Measurements from ENCODE around the gene ATG4C.
A peak's percentile ranks its signal among the peaks of the same experiment; 100 is the strongest.
"Not testable (repeated sequence)": the region's sequence is repeated elsewhere in the genome, so short reads cannot be mapped to it uniquely, and the experiment has no call there.

ATG4C gene

GRCh38 chr1:62783736-62784508 lies at the start of gene ATG4C:
ATG4C (plus strand) TSS chr1:62784132; CDS start chr1:62803787, 19,655 bp downstream.
- no peaks in the 10 kb centered on the region for H3K27me3 ChIP-seq (ENCODE audit: insufficient read depth, low read length)
- peaks cover 5% of the 10 kb centered on the region for H3K4me1 ChIP-seq (ENCODE audit: insufficient read depth, low read length)
- H2AFZ ChIP-seq (ENCODE audit: low read depth, low read length) = peak within 1 kb of the TSS; percentile 91
- H3K4me3 ChIP-seq (ENCODE audit: low read length) = peak within 1 kb of the TSS; percentile 98
- no peaks in the 10 kb centered on the region for H3K36me3 ChIP-seq (ENCODE audit: insufficient read depth, low read length)
- no peaks in the 10 kb centered on the region for H3K9me3 ChIP-seq (ENCODE audit: low read length)

DNA sequence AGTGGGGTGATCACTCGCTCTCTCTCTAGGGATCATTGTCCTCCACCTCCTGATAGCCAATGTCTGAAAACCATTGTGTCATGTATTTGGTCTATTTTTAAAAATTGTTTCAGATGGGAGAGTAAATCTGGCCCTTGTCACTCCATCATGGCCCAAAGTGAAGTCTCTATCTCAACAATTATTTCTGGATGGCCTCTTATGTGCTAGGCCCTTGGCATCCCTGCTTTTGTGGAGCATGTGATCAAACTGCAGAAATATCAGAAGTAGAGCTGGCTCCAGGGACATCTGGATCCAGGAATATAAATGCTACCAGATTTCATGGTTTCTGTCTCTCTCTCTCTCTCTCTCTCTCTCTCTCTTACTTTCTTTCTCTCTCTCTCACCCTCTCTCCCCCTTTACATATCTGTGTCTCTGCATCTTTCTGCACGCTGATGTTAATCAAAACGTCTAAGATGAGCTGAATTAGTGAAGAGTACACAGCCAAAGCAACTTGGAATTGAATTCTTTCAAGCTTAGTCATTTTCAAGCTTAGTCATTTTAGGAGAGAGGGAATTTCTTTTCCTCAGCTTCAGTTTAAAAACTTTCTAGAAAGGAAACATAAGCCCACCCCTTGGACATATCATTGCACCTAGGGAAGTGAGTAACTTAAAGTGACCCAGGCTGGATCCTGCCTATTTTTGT lies 48.3 kb upstream of the ATG4C start:
- H3K9me3 ChIP-seq (ENCODE audit: low read length) = no peaks in the 10 kb centered on the region
- no peak overlapping the region for H3K4me3 ChIP-seq (ENCODE audit: low read length)
- H3K36me3 ChIP-seq (ENCODE audit: insufficient read depth, low read length) = no peaks in the 10 kb centered on the region
- H3K27me3 ChIP-seq (ENCODE audit: insufficient read depth, low read length) = no peaks in the 10 kb centered on the region
- H2AFZ ChIP-seq (ENCODE audit: low read depth, low read length) = no peak overlapping the region
- peaks cover 6% of the 10 kb centered on the region for H3K4me1 ChIP-seq (ENCODE audit: insufficient read depth, low read length)

DNA sequence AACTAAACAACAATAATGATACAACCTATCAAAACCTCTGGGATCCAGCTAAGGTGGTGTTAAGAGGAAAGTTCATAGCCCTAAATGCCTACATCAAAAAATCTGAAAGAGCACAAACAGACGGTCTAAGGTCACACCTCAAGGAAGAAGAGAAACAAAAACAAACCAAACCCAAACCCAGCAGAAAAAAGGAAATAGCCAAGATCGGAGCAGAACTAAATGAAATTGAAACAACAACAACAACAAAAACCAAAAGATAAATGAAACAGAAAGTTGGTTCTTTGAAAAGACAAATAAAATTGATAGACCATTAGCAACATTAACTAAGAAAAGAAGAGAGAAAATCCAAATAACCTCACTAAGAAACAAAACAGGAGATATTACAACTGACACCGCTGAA lies 43.2 kb upstream of the ATG4C start:
- H3K9me3 ChIP-seq (ENCODE audit: low read length); H3K27me3 ChIP-seq (ENCODE audit: insufficient read depth, low read length); H3K4me3 ChIP-seq (ENCODE audit: low read length); H3K36me3 ChIP-seq (ENCODE audit: insufficient read depth, low read length); H3K4me1 ChIP-seq (ENCODE audit: insufficient read depth, low read length); H2AFZ ChIP-seq (ENCODE audit: low read depth, low read length): not testable (repeated sequence)

DNA sequence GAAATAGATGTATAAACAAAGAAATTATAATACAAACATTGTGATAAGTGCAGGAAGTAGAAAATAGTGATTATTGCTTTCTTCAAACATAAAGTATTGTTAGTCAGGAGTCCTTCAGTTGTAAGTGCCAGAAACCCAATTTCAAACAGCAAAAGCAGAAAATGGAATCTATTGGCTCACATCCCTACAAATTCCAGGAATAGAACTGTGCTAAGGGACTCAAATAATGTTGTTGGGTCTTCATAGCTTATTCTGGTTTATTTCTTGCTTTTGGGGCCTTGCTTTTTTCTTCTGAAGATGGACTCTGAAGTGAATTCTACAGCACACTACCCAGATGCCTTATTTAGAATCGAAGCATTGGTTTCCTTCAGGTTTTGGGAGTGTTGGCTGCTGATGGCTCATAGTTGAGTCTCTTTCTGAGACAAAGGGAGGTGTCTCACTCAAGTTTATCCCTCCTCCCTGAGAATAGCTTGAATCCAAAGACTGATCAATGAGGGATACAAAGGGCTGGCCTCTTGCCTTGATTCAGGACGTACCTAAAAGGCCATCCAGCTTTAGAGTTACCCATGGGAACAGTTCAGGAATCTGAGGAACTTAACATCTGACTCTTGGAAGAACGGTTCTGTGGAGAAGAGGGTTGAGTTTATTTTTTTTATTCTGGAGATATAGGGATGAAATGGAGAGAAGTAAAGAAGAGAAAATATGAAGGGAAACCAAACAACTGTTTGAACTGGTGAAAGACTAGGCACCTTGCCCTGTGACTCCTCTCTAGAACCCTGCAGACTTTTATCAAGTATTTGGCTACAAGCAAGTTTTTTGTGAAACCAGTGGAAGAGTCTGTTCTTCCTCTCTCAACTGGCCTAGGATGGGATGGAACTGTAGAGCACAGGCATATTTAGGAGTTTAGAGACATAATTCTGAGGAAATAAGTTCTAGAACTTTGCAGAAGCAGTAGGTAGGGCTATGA lies 39.0 kb upstream of the ATG4C start:
- H3K27me3 ChIP-seq (ENCODE audit: insufficient read depth, low read length) = no peaks in the 10 kb centered on the region
- no peak overlapping the region for H3K4me3 ChIP-seq (ENCODE audit: low read length)
- H3K9me3 ChIP-seq (ENCODE audit: low read length) = no peaks in the 10 kb centered on the region
- H3K36me3 ChIP-seq (ENCODE audit: insufficient read depth, low read length) = no peaks in the 10 kb centered on the region
- H2AFZ ChIP-seq (ENCODE audit: low read depth, low read length) = no peak overlapping the region
- H3K4me1 ChIP-seq (ENCODE audit: insufficient read depth, low read length) = peaks cover 7% of the 10 kb centered on the region

DNA sequence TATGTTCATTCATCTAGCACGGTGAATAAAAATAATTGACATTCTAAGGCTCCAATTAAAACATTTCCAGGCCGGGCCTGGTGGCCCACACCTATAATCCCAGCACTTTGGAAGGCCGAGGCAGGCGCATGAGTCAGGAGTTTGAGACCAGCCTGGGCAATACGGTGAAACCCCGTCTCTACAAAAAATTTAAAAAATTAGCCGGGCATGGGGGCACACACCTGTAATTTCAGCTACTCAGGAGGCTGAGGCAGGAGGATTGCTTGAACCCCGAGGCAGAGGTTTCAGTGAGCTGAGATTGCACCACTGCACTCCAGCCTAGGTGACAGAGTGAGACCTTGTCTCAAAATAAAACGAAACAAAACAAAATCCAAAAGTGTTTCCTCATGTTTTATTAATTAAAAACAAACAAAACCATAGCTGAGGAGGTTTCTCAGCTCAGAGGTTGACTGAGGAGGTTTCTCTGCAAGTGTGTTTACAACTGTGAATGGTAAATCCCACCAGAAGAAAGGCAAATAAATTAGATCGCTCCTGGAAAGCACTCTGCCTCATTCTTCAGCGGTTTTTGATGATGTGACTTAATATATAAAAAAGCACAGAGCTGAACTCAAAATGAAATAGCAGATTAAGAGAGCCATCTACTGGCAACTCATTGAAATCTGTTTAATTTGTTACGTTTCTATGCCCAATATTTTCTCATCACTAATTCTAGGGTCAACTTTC lies 37.7 kb upstream of the ATG4C start:
- Histone ChIP-seq H3K4me1 (ENCODE audit: insufficient read depth, low read length) (peaks cover 7% of the 10 kb centered on the region), H3K4me3 (ENCODE audit: low read length) (no peak overlapping the region), H2AFZ (ENCODE audit: low read depth, low read length) (peak overlapping the region; percentile 26), H3K36me3 (ENCODE audit: insufficient read depth, low read length) (no peaks in the 10 kb centered on the region), H3K27me3 (ENCODE audit: insufficient read depth, low read length) (no peaks in the 10 kb centered on the region), H3K9me3 (ENCODE audit: low read length) (no peaks in the 10 kb centered on the region)

- Histone ChIP-seq H3K9me3 (ENCODE audit: low read length) (no peaks in the 10 kb centered on the region), H3K27me3 (ENCODE audit: insufficient read depth, low read length) (no peaks in the 10 kb centered on the region), H3K4me1 (ENCODE audit: insufficient read depth, low read length) (peaks cover 7% of the 10 kb centered on the region), H3K36me3 (ENCODE audit: insufficient read depth, low read length) (no peaks in the 10 kb centered on the region), H3K4me3 (ENCODE audit: low read length) (no peak overlapping the region), H2AFZ (ENCODE audit: low read depth, low read length) (peak overlapping the region; percentile 26)
Observed at GRCh38 chr1:62746809-62747138, 37.2 kb upstream of the ATG4C start.

DNA sequence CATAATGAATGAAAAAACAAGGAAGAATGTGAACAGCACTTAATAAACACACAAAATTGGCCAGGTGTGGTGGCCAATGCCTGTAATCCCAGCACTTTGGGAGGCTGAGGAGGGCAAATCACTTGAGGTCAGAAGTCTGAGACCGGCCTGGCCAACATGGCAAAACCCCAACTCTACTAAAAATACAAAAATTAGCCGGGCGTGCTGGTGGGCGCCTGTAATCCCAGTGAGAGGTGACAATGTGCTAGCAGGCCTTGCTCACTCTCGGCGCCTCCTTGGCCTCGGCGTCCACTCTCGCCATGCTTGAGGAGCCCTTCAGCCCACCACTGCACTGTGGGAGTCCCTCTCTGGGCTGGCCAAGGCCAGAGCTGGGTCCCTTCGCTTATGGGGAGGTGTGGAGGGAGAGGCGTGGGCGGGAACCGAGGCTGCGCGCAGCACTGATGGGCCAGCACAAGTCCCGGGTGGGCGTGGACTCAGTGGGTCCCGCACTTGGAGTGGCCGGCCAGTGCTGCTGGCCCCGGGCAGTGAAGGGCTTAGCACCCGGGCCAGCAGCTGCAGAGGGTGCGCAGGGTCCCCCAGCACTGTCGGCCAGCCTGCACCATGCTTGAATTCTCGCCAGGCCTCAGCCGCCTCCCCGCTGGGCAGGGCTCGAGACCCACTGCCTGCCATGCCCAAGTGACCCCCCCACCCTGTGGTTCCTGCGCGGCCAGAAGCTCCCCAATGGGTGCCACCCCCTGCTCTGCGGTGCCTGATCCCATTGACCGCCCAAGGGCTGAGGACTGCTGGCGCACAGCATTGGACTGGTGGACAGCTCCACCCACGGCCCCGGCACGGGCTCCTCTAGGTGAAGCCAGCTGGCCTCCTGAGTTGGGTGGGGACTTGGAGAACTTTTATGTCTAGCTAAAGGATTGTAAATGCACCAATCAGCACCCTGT lies 30.6 kb upstream of the ATG4C start:
- Histone ChIP-seq H3K4me3 (ENCODE audit: low read length) (no peak overlapping the region), H3K4me1 (ENCODE audit: insufficient read depth, low read length) (no peaks in the 10 kb centered on the region), H3K9me3 (ENCODE audit: low read length) (no peaks in the 10 kb centered on the region), H2AFZ (ENCODE audit: low read depth, low read length) (no peak overlapping the region), H3K36me3 (ENCODE audit: insufficient read depth, low read length) (no peaks in the 10 kb centered on the region), H3K27me3 (ENCODE audit: insufficient read depth, low read length) (no peaks in the 10 kb centered on the region)

DNA sequence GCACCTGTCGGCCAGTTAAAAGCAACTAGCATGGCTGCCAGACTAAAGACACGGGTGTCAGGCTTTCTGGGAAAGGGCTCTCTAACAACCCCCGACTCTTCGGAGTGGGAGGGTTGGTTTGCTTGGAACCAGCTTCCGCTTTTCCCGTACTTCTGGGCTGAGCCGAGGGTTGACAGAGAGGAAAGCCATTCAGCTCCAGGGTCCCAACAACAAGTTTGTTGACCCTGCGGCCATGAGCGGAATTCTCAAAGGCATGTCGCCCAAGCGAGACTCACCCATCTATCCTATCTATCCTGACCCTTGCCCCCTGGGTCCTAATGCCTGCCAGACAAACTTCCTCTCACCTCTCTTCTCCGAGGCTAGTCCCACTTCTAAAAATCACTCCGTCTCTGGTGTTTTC lies 29.0 kb upstream of the ATG4C start:
- not testable (repeated sequence) for H2AFZ ChIP-seq (ENCODE audit: low read depth, low read length); H3K9me3 ChIP-seq (ENCODE audit: low read length); H3K4me3 ChIP-seq (ENCODE audit: low read length); H3K36me3 ChIP-seq (ENCODE audit: insufficient read depth, low read length); H3K4me1 ChIP-seq (ENCODE audit: insufficient read depth, low read length); H3K27me3 ChIP-seq (ENCODE audit: insufficient read depth, low read length)

- H3K36me3 ChIP-seq (ENCODE audit: insufficient read depth, low read length); H3K9me3 ChIP-seq (ENCODE audit: low read length); H2AFZ ChIP-seq (ENCODE audit: low read depth, low read length); H3K4me3 ChIP-seq (ENCODE audit: low read length); H3K27me3 ChIP-seq (ENCODE audit: insufficient read depth, low read length); H3K4me1 ChIP-seq (ENCODE audit: insufficient read depth, low read length): not testable (repeated sequence)
Observed at GRCh38 chr1:62756255-62756884, 27.6 kb upstream of the ATG4C start.

- not testable (repeated sequence) for H3K4me1 ChIP-seq (ENCODE audit: insufficient read depth, low read length); H3K4me3 ChIP-seq (ENCODE audit: low read length); H2AFZ ChIP-seq (ENCODE audit: low read depth, low read length); H3K9me3 ChIP-seq (ENCODE audit: low read length); H3K36me3 ChIP-seq (ENCODE audit: insufficient read depth, low read length); H3K27me3 ChIP-seq (ENCODE audit: insufficient read depth, low read length)
Observed at GRCh38 chr1:62759232-62759875, 24.6 kb upstream of the ATG4C start.

DNA sequence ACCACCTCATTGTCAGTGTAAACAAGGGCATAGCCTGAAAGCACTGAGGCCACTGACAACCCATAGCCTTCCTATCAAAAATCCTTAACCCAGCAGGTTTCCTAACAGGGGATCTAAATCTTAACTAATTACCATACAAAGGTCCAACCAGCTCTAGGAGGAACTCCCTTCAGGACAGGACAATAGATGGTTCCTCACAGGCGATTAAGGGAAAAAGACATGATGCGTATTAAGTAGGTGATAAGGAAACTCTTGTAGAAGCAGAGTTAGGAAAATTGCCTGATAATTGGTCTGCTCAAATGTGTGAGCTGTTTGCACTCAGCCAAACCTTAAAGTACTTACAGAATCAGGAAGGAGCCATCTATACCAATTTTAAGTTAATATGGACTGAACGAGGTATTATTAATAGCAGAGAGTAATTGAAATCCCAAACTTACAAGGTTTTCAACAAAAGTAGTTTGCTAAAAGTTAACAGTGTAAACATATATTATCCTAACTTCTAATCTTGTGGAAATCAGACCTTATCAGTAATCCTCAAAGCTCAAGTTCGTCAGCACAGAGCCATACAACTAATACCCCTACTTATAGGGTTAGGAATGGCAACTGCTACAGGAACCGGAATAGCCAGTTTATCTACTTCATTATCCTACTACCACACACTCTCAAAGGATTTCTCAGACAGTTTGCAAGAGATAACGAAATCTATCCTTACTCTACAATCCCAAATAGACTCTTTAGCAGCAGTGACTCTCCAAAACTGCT lies 23.7 kb upstream of the ATG4C start:
- not testable (repeated sequence) for H3K4me3 ChIP-seq (ENCODE audit: low read length); H3K9me3 ChIP-seq (ENCODE audit: low read length); H2AFZ ChIP-seq (ENCODE audit: low read depth, low read length); H3K36me3 ChIP-seq (ENCODE audit: insufficient read depth, low read length); H3K4me1 ChIP-seq (ENCODE audit: insufficient read depth, low read length); H3K27me3 ChIP-seq (ENCODE audit: insufficient read depth, low read length)
